Fibroblast of the aortic adventitia (primary cell): Measurements from ENCODE around the gene CHURC1. TPM values are rescaled to one million over a fixed set of nuclear protein-coding genes. Genes with fewer than 3 reads are reported as not detected.

Experiments used
- DNase-seq: peaks from one replicate; pipeline ENCODE4 v3.0.0-alpha.2; 2010; ENCODE audit warnings: low read depth
- H3K4me3 ChIP-seq: 2 replicates; pipeline ENCODE4 v1.5.1; 2011; ENCODE audit warnings: low read depth, mild to moderate bottlenecking, control low read depth, low read length, moderate library complexity
- CTCF ChIP-seq: IDR thresholded peaks from 2 replicates; pipeline ENCODE4 v1.5.1; 2011; ENCODE audit warnings: mild to moderate bottlenecking, low read length, control low read depth, inconsistent platforms; ENCODE audit not compliant: insufficient read depth
- total RNA-seq: library from RNA; depleted of rRNA; stranded (reverse); fragments of >200 nt; gene quantifications from 2 replicates; pipeline ENCODE4 v1.2.3, GENCODE V29; 2012; ENCODE audit warnings: low replicate concordance

The CHURC1 gene
- total RNA-seq, 1 donor, result 85.4 TPM

GRCh38 chr14:64935508-64935907 lies 21.3 kb downstream of the CHURC1 start:
- TF ChIP-seq CTCF, result no peak
- DNase-seq, result no peak
- H3K4me3 ChIP-seq, result no peak overlapping the region

GRCh38 chr14:64937171-64937820 lies 23.0 kb downstream of the CHURC1 start:
- peak; percentile 50 for DNase-seq
- no peak for TF ChIP-seq CTCF
- H3K4me3 ChIP-seq, result no peak overlapping the region

GRCh38 chr14:64937821-64938193 lies 23.6 kb downstream of the CHURC1 start:
- H3K4me3 ChIP-seq, result no peak overlapping the region
- peak; percentile 24 for TF ChIP-seq CTCF
- peak; percentile 22 for DNase-seq

GRCh38 chr14:64938972-64939816 lies 24.9 kb downstream of the CHURC1 start:
- TF ChIP-seq CTCF, result no peak
- no peak overlapping the region for H3K4me3 ChIP-seq
- no peak for DNase-seq

GRCh38 chr14:64939817-64940190 lies 25.5 kb downstream of the CHURC1 start:
- H3K4me3 ChIP-seq, result no peak overlapping the region
- no peak for DNase-seq
- no peak for TF ChIP-seq CTCF

GRCh38 chr14:64940336-64940910 lies 26.2 kb downstream of the CHURC1 start:
- TF ChIP-seq CTCF, result no peak
- no peak for DNase-seq
- H3K4me3 ChIP-seq, result no peak overlapping the region
